ENCODE data around the gene TTC13.

Gene TTC13

DNA sequence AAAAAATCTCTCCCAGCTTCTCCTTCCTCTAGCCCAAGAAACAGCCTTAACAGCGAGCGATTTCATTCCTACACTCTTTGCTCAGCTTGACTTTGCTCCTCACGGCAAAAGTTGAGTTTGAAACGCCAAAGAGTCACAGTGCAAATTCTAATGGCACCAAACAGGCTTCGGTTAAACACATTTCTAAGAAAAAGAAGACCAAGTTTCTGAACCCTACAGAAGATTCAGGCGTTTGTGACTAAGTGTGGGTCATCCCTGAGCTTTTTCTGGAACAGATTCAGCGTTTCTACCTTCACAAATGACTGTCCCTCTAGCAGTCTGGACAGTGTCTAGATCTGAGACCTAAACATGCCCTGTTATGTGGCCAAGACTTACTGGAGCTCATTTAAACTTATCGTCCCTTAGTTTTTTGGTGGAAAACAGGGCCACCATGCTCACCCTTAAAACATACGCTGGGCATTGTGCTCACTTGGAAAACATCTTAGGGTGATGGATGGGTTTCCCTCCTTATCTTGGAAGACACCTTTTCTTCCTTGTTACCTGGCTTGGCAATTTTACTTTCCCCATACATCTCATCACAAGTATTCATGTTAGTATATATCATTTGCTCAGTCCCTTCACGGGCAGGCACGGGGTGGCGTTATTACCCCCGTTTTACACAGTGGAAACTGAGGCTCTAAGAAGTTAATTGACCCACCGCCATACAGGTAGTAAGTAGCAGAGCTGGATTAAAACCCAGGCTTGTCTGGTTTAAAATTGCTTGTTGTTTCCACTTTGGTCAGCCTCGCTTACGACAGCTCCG is 111.4 kb downstream of the TTC13 start:
- no peak for DNase-seq

- no peak for DNase-seq
Observed at GRCh38 chr1:230866171-230867070, 112.2 kb downstream of the TTC13 start.

GRCh38 chr1:230865062-230865817 is 113.4 kb downstream of the TTC13 start:
- no peak for DNase-seq

- DNase-seq = no peak
Observed at GRCh38 chr1:230864441-230864840, 114.2 kb downstream of the TTC13 start.

DNA sequence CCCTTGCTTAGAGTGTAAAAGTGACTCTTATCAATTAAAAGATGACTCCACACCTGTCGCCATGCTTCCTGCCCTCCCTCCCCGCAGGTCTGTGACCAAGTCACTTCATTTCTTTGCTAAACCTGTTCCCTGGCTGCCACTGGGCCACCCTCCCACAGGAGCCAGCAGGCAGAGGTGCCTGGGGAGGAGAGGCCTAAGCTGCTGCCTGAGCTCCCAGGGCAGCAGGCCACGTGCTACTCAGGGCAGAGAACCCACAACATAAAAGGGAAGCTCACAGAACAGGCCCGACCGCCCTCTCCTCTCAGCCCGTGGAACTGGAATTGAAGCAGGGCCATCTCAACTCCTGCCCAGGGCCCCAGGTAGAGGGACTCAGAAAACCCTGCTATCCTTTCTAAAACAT is 115.2 kb downstream of the TTC13 start:
- no peak for DNase-seq

GRCh38 chr1:230861970-230862595 is 116.6 kb downstream of the TTC13 start:
- no peak for DNase-seq

GRCh38 chr1:230861489-230861888 is 117.2 kb downstream of the TTC13 start:
- DNase-seq = no peak

DNA sequence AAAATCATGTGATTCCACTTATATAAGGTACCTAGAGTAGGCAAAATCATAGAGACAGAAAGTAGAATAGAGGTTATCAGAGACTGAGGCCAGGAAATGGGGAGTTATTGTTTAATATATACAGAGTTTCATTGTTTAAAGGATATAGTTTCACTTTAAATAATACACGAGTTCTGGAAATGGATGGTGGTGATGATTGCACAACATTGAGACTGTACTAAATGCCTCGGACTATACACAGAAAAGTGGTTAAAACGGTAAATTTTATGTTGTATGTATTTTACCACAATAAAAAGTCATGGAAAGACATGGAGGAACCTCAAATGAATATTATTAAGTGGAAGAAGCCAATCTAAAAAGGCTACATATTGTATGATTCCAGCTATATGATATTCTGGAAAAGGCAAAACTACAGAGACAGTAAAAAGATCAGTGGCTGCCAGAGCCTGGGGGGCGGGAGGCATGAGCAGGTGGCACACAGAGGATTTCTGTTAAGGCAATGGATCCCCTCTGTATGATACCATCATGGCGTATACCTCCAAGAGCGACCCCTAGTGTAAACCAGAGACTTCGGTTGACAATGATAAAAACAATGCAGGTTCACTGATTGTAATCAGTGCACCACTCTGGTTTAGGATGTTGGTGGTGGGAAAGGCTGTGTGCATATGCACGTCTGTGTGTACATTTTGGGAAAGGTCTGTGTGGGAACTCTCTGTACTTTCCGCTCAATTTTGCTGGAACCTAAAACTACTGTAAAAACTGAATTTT is 117.9 kb downstream of the TTC13 start:
- no peak for DNase-seq

DNA sequence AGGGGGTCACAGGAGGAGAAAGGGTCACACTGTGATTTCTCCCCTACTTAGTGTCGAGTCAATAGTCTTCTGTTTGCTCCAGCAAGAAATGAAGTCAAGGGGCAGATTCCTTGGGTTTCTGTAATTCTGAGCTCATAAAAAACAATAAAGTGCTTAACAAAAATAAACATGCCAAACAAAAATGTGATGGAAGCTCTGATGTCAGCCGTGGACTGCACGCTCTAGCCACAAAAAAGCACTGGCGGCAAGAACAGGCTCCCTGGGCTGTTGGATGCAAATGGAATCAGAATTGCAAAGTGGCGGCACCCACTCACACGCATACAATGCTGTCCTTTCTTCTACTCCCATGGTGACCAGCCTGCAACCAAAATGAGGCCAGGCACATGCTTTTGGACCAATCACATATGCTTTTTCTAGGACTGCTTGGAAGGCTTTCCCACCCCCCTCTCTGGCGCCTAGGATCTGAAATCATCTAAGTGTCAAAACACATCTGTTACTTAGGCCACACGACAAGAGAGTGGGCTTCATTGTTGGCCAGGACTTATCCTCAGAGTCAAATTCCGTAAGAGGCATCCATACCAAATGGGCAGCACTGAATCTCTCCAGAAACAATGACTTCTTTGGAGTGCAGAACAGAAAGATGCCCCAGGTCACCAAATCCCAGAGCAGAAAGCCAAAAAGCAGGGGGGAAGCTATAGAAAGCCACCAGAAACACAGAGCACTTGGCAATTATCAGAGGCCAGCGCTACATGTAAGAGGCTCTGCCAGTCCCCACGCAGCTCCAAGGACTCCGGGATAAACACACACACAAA is 119.5 kb downstream of the TTC13 start:
- DNase-seq = no peak

GRCh38 chr1:230858236-230858820 is 120.3 kb downstream of the TTC13 start:
- DNase-seq = no peak

DNA sequence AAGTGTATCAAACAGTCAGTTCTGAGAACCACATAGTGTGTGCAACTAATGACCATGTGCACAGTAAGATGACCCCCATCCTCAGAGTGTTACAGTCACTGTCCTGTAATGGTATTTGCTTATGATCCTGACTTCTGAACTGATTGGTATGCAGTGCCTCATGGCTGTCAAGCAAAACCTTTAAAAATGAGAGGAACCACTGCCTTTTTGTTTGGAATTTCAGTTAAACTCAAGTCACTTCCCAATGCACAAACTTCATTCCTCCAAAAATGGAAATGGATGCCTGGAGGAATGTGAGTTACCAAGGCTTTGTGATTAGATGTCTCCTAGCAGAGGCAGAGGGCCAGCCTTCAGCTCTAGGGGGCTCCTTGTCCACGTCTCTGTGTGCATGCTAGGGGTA is 120.8 kb downstream of the TTC13 start:
- DNase-seq = no peak

GRCh38 chr1:230857077-230857476 is 121.6 kb downstream of the TTC13 start:
- no peak for DNase-seq
